Central memory CD4-positive, alpha-beta T cell (primary cell): ENCODE data around the gene SIPA1.
"Not testable (repeated sequence)": the region's sequence is repeated elsewhere in the genome, so short reads cannot be mapped to it uniquely, and the experiment has no call there.

ENCODE experiments used
- DNase-seq: peaks from one replicate; pipeline ENCODE4 v3.0.0; 2022

Gene SIPA1

DNA sequence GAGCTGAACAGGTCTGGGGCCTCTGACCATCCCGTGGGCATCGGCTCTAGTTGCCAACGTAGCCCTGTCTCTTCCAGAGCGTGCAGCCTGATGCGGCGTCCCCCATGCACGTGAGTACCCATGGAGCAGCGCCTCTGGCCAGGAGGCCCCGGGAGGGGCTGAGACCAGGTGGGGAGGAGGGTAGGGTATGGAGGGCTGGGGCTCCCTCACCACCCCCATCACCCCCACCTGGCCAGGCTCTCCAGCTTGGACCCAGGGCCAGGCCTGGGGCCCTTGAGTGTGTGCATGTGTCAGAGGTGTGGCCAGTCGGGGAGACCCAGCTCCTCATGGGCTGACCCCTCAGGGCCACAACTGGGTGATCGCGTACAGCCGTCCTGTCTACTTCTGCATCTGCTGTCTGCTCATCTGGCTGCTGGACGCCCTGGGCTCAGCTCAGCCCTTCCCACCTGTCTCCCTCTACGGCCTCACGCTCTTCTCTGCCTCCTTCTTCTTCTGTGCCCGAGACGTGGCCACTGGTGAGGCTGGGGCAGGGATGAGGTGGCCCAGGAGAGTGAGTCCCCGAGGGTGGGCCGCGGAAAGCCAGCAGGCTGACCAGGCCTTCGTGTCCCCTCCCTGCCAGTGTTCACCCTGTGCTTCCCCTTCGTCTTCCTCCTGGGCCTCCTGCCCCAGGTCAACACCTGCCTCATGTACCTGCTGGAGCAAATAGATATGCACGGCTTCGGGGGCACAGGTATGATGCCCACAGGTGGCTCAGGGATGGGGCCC lies 13.9 kb upstream of the SIPA1 start:
- no peak for DNase-seq

DNA sequence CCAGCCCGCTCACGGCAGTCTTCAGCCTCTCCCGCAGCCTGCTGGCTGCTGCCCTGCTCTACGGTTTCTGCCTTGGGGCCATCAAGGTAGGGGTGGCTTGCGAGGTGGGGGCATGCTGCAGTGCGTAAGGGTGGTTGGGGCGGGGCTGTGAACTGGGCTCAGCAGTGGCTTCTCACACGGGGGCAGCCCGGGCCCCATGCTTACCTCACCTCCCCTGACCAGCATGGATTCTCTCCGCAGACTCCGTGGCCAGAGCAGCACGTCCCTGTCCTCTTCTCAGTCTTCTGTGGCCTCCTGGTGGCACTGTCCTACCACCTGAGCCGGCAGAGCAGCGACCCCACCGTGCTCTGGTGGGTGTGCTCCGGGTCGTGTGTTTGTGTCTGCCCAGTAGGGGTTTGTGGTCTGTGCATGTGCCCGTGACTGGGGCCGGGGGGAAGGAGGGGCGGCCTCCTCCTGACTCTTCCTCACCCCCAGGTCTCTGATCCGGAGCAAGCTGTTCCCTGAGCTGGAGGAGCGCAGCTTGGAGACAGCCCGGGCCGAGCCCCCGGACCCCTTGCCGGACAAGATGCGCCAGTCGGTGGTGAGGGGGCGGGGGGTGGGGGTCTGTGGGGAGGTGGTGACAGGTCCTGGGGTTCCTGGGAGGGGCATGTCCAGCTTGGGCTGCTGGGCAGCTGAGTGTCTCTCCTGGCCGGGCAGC lies 12.8 kb upstream of the SIPA1 start:
- DNase-seq = no peak

DNA sequence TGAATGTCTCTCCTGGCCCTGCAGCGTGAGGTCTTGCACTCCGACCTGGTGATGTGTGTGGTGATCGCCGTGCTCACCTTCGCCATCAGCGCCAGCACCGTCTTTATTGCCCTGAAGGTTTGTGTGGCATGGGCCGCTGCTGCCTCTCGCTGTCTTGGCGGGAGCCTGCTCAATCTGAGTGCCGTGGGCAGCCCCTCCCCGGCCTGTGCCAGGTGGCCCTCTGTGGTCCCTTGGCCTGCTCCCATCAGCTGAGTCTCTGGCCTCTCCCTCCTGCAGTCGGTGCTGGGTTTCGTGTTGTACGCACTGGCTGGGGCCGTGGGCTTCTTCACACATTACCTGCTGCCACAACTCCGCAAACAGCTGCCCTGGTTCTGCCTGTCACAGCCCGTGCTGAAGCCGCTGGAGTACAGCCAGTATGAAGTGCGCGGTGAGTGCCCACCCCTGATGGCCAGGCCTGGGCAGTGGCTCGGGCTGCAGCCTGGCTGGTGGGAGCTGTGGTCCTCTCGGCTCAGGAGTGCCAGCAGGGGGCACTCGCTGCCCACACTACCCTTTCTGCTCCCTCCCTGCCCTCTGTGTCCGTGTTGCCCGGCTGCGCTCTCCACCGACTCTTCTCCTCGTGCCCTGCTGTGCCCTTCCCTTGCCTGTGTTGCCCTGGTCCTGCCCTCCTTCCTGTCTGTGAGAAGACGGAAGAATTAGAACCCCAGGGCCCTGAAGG lies 12.1 kb upstream of the SIPA1 start:
- DNase-seq = peak; percentile 47

DNA sequence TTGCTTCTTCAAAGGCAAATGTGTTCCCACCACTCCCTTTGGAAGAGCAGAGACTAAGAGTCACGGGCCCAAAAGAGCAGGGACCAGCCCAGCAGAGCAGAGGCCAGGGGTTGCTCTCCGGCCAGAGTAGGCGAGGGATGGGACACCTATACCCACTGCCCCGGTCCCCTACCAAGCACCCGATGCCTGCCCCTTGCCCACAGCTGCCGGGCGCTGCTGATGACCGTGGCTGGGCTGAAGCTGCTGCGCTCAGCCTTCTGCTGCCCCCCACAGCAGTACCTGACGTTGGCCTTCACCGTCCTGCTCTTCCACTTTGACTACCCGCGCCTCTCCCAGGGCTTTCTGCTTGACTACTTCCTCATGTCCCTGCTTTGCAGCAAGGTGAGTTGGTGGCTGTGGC lies 10.7 kb upstream of the SIPA1 start:
- no peak for DNase-seq

DNA sequence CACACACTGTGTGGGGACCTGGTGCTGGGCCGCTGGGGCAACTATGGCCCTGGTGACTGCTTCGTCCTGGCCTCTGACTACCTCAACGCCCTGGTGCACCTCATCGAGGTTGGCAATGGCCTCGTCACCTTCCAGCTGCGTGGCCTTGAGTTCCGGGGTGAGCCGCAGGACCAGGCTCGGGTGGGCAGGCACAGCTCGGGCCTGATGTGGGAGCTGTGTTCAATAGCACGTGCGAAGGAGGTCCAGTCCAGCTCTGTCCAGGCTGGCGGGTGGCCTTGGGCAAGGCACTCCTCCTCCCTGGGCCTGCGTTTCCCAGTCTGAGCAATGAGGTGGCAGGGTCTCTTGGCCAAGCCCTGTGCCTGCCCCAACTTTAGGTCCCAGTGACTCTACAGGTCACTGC lies 8.3 kb upstream of the SIPA1 start:
- no peak for DNase-seq

DNA sequence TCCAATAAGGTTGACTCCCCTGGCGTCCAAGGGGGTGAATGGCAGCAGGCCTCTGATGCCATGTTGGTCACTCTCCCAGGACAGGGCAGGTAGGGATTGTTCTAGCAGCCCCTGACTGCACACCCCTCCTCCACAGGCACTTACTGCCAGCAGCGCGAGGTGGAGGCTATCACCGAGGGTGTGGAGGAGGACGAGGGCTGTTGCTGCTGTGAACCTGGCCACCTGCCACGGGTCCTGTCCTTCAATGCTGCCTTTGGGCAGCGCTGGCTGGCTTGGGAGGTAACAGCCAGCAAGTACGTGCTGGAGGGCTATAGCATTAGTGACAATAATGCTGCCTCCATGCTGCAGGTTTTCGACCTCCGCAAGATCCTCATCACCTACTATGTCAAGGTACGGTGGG lies 7.7 kb upstream of the SIPA1 start:
- DNase-seq = no peak

DNA sequence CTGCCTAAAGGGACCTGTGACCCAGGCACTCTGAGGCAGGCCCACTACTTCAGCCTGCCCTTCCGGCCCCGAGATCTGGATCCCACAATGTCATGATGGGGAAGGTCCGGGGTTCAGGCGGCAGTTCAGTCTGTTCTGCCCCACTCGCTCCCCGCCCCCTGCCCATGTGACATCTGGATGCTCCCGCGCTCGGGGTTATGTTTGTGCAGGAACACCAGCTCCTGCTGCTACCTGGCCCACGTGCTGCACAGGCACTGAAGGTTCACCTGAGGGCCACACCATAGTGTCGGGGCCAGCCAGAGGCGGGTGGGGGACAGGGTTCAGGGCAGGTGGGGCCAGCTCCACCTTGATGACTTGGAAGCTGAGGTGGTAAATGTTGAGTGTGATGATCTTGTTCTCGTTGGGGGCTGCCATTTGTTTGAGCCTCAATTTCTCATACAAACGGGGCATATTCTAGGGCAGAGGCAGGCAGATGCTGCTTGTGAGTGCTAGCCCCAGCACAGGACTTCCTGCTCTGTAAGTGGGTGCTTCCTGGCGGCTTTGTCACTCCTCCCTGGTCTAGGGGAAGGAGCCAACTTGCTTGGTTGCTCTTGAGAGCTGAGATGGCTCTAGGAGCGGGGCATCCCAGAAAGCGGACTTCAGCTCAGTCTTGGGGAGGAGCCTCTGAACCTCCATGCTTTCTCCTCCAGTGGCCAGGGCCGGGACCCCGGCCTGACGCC lies 4.4 kb upstream of the SIPA1 start:
- no peak for DNase-seq

DNA sequence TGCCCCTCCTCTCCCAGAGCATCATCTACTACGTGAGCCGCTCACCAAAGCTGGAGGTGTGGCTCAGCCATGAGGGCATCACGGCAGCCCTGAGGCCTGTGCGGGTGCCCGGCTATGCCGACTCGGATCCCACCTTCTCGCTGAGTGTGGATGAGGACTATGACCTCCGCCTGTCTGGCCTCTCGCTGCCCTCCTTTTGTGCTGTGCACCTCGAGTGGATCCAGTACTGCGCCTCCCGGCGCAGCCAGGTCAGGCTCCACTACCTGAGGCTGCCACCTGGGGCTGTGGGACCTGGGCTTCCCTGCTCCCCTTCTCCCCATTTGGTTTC lies 3.8 kb upstream of the SIPA1 start:
- DNase-seq = no peak

DNA sequence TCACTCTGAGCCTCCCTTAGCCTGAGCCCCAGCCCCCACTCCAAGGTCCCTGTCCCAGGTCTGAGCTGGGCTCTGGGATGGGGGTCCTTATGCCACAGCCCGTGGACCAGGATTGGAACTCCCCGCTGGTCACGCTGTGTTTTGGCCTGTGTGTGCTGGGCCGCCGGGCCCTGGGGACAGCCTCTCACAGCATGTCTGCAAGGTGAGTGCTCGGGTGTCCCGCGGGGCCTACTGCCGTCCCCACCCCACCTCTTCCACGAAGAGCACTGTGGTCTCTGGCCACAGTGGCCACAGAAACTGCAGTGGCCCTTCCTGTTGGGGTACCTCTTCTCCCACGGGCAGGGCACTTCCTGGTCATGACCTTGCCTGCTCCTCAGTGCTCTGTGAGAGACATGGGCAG lies 3.5 kb upstream of the SIPA1 start:
- DNase-seq = no peak

DNA sequence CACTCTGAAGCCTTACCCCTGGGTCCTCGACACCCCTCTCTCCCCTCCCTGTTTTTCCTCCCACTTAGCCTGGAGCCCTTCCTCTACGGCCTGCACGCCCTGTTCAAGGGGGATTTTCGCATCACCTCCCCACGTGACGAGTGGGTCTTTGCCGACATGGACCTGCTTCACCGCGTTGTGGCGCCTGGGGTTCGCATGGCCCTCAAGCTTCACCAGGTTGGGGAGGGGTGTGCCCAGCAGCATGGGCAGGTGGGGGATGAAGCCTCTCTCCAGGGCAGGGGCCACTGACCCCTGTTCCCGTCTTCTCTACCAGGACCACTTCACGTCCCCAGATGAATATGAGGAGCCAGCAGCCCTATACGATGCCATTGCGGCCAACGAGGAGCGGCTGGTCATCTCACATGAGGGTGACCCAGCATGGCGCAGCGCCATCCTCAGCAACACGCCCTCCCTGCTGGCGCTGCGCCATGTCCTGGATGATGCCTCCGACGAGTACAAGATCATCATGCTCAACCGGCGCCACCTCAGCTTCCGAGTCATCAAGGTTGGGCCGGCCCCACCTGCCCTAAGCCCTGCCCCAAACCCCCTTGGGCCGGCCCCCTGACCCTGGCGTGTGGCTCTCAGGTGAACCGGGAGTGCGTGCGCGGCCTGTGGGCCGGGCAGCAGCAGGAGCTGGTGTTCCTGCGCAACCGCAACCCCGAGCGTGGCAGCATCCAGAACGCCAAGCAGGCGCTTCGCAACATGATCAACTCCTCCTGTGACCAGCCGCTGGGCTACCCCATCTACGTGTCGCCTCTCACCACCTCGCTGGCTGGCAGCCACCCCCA lies 2.8 kb upstream of the SIPA1 start:
- no peak for DNase-seq

DNA sequence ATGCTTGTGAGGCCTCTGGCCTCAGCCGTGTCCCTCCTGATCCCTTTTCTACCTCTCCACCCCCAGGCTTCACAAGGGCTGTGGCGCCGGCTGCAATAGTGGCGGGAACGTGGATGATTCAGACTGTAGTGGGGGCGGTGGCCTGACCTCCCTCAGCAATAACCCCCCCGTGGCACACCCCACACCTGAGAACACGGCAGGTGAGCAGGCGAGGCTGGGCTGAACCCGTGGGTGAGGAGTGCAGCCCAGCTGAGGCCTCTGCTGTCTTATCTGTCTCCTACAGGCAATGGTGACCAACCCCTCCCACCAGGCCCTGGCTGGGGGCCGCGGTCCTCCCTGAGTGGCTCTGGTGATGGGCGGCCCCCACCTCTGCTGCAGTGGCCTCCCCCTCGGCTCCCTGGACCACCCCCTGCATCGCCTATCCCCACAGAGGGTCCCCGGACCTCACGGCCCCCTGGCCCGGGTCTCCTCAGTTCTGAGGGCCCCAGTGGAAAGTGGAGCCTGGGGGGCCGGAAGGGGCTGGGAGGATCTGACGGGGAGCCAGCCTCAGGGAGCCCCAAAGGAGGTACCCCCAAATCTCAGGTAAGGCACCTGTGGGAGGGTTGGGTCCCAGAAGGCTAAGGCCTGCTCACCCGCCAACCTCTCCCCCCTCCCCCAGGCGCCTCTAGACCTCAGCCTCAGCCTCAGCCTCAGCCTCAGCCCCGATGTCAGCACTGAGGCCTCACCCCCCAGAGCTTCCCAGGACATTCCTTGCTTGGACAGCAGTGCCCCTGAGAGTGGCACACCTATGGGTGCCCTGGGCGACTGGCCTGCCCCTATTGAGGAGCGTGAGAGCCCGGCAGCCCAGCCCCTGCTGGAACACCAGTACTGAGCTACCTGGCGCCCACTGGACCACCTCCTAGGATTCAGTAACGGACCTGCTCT lies 1.5 kb upstream of the SIPA1 start:
- DNase-seq = no peak

DNA sequence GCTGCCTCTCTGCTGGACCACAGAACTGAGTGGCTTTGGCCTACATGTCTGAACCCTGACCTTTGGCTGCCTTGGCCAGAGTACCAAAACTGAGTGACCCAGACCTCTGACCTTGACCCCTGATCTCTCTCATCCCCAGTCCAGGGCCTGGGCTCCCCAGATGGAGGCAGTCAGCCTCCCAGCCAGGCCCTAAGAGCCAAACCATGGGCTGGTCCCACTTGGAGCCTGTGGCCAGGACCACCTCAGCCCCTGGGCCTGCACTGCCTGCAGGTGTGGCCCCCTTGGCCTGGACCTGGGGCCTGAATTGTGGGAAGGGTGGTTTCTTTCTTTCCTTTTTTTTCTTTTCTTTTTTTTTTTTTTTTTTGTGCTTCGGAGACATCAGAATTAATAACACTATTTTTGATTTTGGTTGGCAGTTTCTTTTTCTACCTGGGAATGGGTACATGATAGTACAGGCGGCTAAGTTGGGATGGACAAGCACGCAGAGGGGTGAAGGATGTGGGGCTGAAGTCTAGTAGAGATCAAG lies 806 bp upstream of the SIPA1 start:
- DNase-seq = no peak

DNA sequence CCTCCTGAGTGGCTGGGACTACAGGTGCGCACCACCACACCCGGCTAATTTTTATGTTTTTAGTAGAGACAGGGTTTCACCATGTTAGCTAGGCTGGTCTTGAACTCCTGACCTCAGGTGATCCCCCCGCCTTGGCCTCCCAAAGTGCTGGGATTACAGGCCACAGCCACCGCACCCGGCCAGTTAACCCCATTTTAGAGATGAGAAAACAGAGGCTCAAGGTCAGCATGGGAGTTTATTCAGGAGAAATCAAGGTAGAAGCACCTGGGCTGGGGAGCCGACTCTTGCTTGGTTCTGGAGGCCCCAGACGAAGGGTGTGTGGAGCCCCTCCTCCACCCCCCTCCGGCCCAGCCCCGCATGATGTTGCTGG lies 1.3 kb downstream of the SIPA1 start:
- DNase-seq = not testable (repeated sequence)

DNA sequence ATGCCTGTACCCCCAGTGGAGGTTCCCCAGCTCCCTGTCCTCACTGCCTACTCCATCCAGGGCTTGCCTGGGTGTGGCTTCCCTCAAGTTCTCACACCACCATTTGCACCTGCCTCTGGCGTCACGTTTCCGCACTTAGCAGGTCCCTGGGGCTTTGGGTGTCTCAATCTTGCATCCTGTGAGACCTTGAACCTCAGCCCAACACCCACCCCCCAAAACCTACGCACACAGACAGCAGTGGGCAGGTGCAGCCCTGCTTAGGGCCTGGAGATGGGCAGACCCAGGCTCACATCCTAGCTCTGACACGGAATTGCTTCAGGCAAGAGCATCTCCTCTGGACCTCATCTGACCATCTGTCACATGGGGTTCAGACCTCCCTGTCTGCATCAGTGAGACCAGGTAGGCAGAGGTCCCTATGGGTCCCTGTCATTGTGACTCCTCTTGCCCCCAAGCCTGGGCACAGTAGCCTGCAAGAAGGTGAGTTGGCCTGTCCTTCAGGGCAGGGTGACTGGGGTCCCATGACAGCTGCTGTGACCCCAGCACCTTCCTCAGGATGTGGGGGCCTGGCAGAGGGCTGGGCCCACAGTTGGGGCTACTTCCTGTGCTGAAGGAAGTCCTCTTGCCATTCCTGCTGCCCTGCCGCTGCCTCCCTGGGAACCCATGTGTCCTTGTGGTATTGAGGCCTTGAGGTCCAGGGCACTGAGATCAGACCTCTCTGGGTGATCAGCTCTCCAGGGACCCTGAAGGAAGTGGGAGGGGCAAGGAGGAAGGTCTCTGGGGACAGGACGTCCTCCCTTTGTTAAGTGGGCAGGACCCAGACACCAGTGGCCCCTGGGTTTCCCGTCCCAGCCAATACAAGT lies 2.0 kb downstream of the SIPA1 start:
- peak; percentile 92 for DNase-seq

DNA sequence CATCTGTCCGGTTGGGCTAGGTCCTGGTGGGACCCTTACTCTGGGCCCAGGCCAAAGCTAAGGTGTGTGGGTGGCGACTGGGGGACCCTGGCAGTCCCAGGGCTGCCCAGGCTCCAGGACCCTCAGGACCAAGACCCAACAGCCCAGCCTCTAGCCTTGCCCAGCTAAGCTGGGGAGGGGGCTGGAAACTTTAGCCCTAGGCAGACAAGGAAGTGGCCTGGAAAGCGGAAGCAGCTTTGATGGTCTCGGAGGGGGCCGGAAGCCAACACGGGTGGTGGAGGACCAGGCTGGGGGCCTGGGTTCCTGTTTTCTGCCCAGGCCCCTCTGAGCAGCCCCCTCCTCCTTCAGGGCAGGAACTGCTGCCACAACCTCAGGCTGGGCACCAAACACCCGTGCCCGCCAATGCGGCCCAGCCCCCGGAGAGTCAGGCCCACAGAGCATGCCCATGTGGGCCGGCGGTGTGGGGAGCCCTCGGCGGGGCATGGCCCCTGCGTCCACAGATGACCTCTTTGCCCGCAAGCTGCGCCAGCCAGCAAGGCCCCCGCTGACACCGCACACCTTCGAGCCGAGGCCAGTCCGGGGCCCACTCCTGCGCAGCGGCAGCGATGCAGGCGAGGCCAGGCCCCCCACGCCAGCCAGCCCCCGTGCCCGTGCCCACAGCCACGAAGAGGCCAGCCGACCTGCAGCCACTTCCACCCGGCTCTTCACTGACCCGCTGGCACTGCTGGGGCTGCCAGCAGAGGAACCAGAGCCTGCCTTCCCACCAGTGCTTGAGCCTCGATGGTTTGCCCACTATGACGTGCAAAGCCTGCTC lies 2.8 kb downstream of the SIPA1 start:
- DNase-seq = peak; percentile 43

DNA sequence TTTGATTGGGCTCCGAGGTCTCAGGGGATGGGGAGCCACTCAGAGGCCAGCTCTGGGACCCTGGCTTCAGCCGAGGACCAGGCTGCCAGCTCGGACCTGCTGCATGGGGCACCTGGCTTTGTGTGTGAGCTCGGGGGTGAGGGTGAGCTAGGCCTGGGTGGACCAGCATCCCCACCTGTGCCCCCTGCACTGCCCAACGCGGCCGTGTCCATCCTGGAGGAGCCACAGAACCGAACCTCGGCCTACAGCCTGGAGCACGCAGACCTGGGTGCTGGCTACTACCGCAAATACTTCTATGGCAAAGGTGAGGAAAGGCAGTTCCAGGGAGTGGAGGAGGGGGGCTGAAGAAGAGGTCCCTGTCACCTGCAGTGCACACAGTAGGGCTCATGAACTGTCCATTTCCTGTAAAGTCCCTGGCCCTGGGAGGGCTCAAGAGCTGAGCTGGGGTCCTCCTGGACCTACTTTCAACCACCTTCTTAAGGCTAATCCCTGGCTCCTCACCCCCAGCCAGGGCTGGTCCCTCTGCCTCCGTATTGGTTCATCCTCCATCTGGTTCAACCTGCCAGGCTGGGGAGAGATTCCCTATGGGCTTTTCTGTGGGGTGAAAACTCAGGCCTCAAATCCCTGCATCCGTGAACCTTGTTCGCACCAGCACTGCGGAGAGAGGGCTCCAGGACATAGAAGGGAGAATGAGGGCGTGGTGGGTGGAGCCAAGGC lies 3.6 kb downstream of the SIPA1 start:
- DNase-seq = no peak

DNA sequence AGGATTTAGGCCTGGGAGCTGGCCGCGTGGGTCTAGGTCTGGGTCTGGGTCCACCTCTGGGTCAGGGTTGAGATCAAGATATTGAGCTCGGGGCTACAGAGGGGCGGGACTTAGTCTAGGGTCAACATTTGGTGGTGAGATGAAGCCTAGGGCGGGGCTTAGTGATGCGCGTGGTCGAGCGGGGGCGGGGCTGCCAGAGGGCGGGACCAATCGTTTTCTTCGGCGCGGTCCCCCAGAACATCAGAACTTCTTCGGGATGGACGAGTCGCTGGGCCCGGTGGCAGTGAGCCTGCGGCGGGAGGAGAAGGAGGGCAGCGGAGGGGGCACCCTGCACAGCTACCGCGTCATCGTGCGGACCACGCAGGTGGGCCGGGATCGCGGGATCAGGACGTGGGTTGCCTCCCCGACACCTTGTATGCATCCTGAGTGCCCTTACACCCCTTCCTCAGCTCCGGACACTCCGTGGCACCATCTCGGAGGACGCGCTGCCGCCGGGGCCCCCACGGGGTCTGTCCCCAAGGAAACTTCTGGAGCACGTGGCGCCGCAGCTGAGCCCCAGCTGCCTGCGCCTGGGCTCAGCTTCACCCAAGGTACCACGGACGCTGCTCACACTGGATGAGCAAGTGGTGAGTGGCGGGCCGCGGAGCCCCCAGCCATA lies 4.2 kb downstream of the SIPA1 start:
- DNase-seq = no peak

DNA sequence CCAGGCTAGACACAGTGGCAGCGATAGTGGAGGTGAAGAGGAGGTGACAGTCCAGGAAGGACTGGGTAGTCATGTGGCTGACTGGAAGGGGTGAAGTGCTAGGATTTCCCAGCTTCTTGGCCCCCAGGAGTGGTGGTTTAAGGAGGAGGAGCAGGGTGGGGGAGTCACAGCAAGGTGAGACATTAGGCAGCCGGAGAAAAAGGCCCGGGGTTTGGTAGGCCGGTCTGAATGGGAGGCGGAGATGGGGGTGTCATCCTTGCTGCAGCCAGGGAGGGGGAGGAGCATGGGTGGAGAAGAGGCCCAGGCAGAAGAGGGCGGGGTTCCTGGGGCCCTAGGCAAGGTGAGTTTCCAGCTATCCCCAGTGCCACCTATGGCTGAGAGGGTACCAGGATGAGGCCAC lies 6.1 kb downstream of the SIPA1 start:
- DNase-seq = no peak
